Fibroblast of peridontal ligament (primary cell): ENCODE measurements around the gene ZNF468.
"Not testable (repeated sequence)": the region's sequence is repeated elsewhere in the genome, so short reads cannot be mapped to it uniquely, and the experiment has no call there.

Source experiments
- DNase-seq: peaks from one replicate; pipeline ENCODE4 v3.0.0-alpha.2; 2010; ENCODE audit errors: extremely low read depth

ZNF468 gene

GRCh38 chr19:52857378-52858191 is at the start of gene ZNF468:
Gene ZNF468, minus strand, starts transcription at chr19:52857619. Its CDS starts 3,347 bp downstream, at chr19:52854272.
- DNase-seq: peak; percentile 60

- not testable (repeated sequence) for DNase-seq
Observed at GRCh38 chr19:52904052-52904780, 46.8 kb upstream of the ZNF468 start.

- DNase-seq: no peak
Observed at GRCh38 chr19:52901842-52902241, 44.4 kb upstream of the ZNF468 start.

GRCh38 chr19:52898596-52898995 is 41.2 kb upstream of the ZNF468 start:
- DNase-seq: not testable (repeated sequence)

- no peak for DNase-seq
Observed at GRCh38 chr19:52898101-52898500, 40.7 kb upstream of the ZNF468 start.

- peak; percentile 90 for DNase-seq
Observed at GRCh38 chr19:52897138-52897935, 39.9 kb upstream of the ZNF468 start, which contains the start of gene ZNF320. Gene ZNF320, minus strand, starts transcription at chr19:52897635. Its CDS starts 7,380 bp downstream, at chr19:52890255.

GRCh38 chr19:52896431-52897137 is 39.2 kb upstream of the ZNF468 start:
- DNase-seq: peak; percentile 6

GRCh38 chr19:52891336-52891735 is 33.9 kb upstream of the ZNF468 start:
- DNase-seq: no peak

- no peak for DNase-seq
Observed at GRCh38 chr19:52889931-52890330, 32.5 kb upstream of the ZNF468 start.

- no peak for DNase-seq
Observed at GRCh38 chr19:52889076-52889475, 31.7 kb upstream of the ZNF468 start.

GRCh38 chr19:52880895-52881389 is 23.5 kb upstream of the ZNF468 start:
- no peak for DNase-seq

- not testable (repeated sequence) for DNase-seq
Observed at GRCh38 chr19:52872996-52873395, 15.6 kb upstream of the ZNF468 start.

- no peak for DNase-seq
Observed at GRCh38 chr19:52871466-52871865, 14.0 kb upstream of the ZNF468 start.

GRCh38 chr19:52868031-52868430 is 10.6 kb upstream of the ZNF468 start:
- DNase-seq: not testable (repeated sequence)

- peak; percentile 32 for DNase-seq
Observed at GRCh38 chr19:52856540-52857377, 660 bp downstream of the ZNF468 start.

- not testable (repeated sequence) for DNase-seq
Observed at GRCh38 chr19:52847352-52847751, 10.1 kb downstream of the ZNF468 start.

GRCh38 chr19:52840825-52841465 is 16.5 kb downstream of the ZNF468 start:
- DNase-seq: not testable (repeated sequence)

- not testable (repeated sequence) for DNase-seq
Observed at GRCh38 chr19:52834289-52834688, 23.1 kb downstream of the ZNF468 start.

- DNase-seq: not testable (repeated sequence)
Observed at GRCh38 chr19:52833541-52833940, 23.9 kb downstream of the ZNF468 start.

- DNase-seq: not testable (repeated sequence)
Observed at GRCh38 chr19:52829866-52830265, 27.6 kb downstream of the ZNF468 start.
